HCT116 (cell line): ENCODE measurements around the gene MGRN1. TPM values are rescaled to one million over a fixed set of nuclear protein-coding genes. Genes with fewer than 3 reads are reported as not detected.

ENCODE experiments used
- ATAC-seq: fragments of 200-7000 bp; cut with Tn5 transposase; 2 replicates; pipeline ENCODE4 v1.9.1; 2020; ENCODE audit warnings: mild to moderate bottlenecking, moderate library complexity
- BruUV-seq: library from RNA; stranded (reverse); fragments of 400-500 nt; replicated peaks from 2 replicates; lab custom pipeline; 2021; lab: Mats Ljungman, UMichigan
- CTCF ChIA-PET: fragments of 300-600 bp; sonication (Branson Sonifier 250); formaldehyde crosslinking; loops from one replicate; lab custom pipeline; 2021; ENCODE audit warnings: antibody characterized with exemption; lab: Charles Lee
- POLR2A ChIA-PET: fragments of 300-600, 350-600 bp; sonication (Branson Sonifier 250); formaldehyde crosslinking; loops from one replicate; lab custom pipeline; 2021; ENCODE audit warnings: antibody characterized with exemption; lab: Charles Lee
- RAD21 ChIA-PET, 2 experiments: fragments of 300-600 bp; sonication (Branson Sonifier 250); formaldehyde crosslinking; loops; one replicate each; lab custom pipeline; 2023; ENCODE audit warnings: low total read pairs in 2 of 2; ENCODE audit not compliant: uncharacterized antibody in 2 of 2, unreplicated experiment in 2 of 2, low non-redundant PET in 1 of 2; lab: Charles Lee
- DNase-seq: peaks from one replicate; pipeline ENCODE4 v3.0.0-alpha.2; 2010; ENCODE audit warnings: low read depth, low spot score
- H2AFZ ChIP-seq: fragments of 200-600 bp; shearing (Covaris generic), sonication (generic); 2 replicates; pipeline ENCODE4 v1.6.1; 2017; ENCODE audit warnings: low read depth, mixed run types, mixed read lengths, antibody characterized with exemption, low read length; ENCODE audit not compliant: poor library complexity, severe bottlenecking
- H3K27ac ChIP-seq: 2 replicates; pipeline ENCODE4 v1.5.1; 2012; ENCODE audit warnings: low read depth, low read length
- H3K27me3 ChIP-seq: fragments of 200-600 bp; sonication (generic); 2 replicates; pipeline ENCODE4 v1.6.1; 2016; ENCODE audit warnings: mixed run types, low read length, mixed read lengths; ENCODE audit not compliant: insufficient read depth
- H3K36me3 ChIP-seq, 2 experiments: fragments of 200-500 bp in 1 of 2; fragments of 200-600 bp in 1 of 2; sonication (Bioruptor generic) in 1 of 2; sonication (generic) in 1 of 2; 2 replicates each; pipeline versions ENCODE4 v1.5.1 to v1.6.1; 2014 to 2016; ENCODE audit warnings: low read length in 2 of 2, inconsistent platforms in 1 of 2, mixed read lengths in 1 of 2, mixed run types in 1 of 2; ENCODE audit not compliant: insufficient read depth in 2 of 2, control insufficient read depth in 1 of 2
- H3K4me1 ChIP-seq, 2 experiments: fragments of 200-600 bp in 1 of 2; sonication (generic) in 1 of 2; 2 replicates each; pipeline versions ENCODE4 v1.5.1 to v1.6.1; 2012 to 2017; ENCODE audit warnings: low read length in 2 of 2, inconsistent platforms in 1 of 2, mild to moderate bottlenecking in 1 of 2, mixed read lengths in 1 of 2, mixed run types in 1 of 2, moderate library complexity in 1 of 2; ENCODE audit not compliant: insufficient read depth in 2 of 2, control insufficient read depth in 1 of 2
- H3K4me2 ChIP-seq: fragments of 200-600 bp; sonication (generic); 2 replicates; pipeline ENCODE4 v1.6.1; 2017; ENCODE audit warnings: mixed run types, low read length, mixed read lengths
- H3K4me3 ChIP-seq, 2 experiments: fragments of 200-600 bp in 1 of 2; sonication (generic) in 1 of 2; replicated peaks in 1 of 2; 2 replicates each; pipeline ENCODE4 v1.5.1; 2011 to 2016; ENCODE audit warnings: low read length in 2 of 2, control low read depth in 1 of 2, low read depth in 1 of 2, mild to moderate bottlenecking in 1 of 2, mixed read lengths in 1 of 2, mixed run types in 1 of 2
- H3K79me2 ChIP-seq: fragments of 200-600 bp; sonication (generic); 2 replicates; pipeline ENCODE4 v1.6.1; 2017; ENCODE audit warnings: mild to moderate bottlenecking, mixed run types, low read length, moderate library complexity, mixed read lengths; ENCODE audit not compliant: insufficient read depth
- H3K9ac ChIP-seq: fragments of 200-600 bp; sonication (generic); 2 replicates; pipeline ENCODE4 v1.6.1; 2016; ENCODE audit warnings: low read length, mixed read lengths
- H3K9me2 ChIP-seq: fragments of 200-600 bp; sonication (generic), shearing (Covaris generic); 2 replicates; pipeline ENCODE4 v1.6.1; 2017; ENCODE audit warnings: mixed run types, mild to moderate bottlenecking, moderate library complexity; ENCODE audit not compliant: insufficient read depth
- H3K9me3 ChIP-seq, 2 experiments: fragments of 200-500 bp in 1 of 2; fragments of 200-600 bp in 1 of 2; sonication (Bioruptor generic) in 1 of 2; sonication (generic) in 1 of 2; 2 replicates each; pipeline ENCODE4 v1.6.1; 2014 to 2017; ENCODE audit warnings: low read length in 2 of 2, mixed read lengths in 2 of 2, inconsistent platforms in 1 of 2, low read depth in 1 of 2, mild to moderate bottlenecking in 1 of 2, mixed run types in 1 of 2, moderate library complexity in 1 of 2; ENCODE audit not compliant: control insufficient read depth in 1 of 2, insufficient read depth in 1 of 2
- H4K20me1 ChIP-seq: fragments of 200-600 bp; sonication (generic), shearing (Covaris generic); 2 replicates; pipeline ENCODE4 v1.6.1; 2017; ENCODE audit warnings: mixed run types, mild to moderate bottlenecking, moderate library complexity; ENCODE audit not compliant: insufficient read depth
- ATF3 ChIP-seq: IDR thresholded peaks from 2 replicates; pipeline ENCODE4 v1.6.1; 2012
- POLR2A ChIP-seq: IDR thresholded peaks from 2 replicates; pipeline ENCODE4 v1.7.0; 2011; ENCODE audit warnings: borderline replicate concordance; ENCODE audit not compliant: insufficient read depth, insufficient read length; ENCODE audit errors: extremely low read depth
- POLR2AphosphoS5 ChIP-seq: IDR thresholded peaks from 2 replicates; pipeline ENCODE4 v1.6.1; 2011; ENCODE audit warnings: mild to moderate bottlenecking, low read depth, low read length, moderate library complexity
- RAD21 ChIP-seq: IDR thresholded peaks from 2 replicates; pipeline ENCODE4 v1.6.1; 2012; ENCODE audit warnings: low read depth, mild to moderate bottlenecking
- REST ChIP-seq: IDR thresholded peaks from 2 replicates; pipeline ENCODE4 v1.6.1; 2012; ENCODE audit warnings: low read depth
- SIN3A ChIP-seq: IDR thresholded peaks from 2 replicates; pipeline ENCODE4 v1.6.1; 2012; ENCODE audit warnings: low read depth
- SRF ChIP-seq: IDR thresholded peaks from 2 replicates; pipeline ENCODE4 v1.6.1; 2012; ENCODE audit warnings: low read depth
- YY1 ChIP-seq: IDR thresholded peaks from 2 replicates; pipeline ENCODE4 v1.6.1; 2011; ENCODE audit warnings: low read length, low read depth, moderate library complexity, mild to moderate bottlenecking; ENCODE audit not compliant: insufficient replicate concordance; ENCODE audit errors: extremely low read depth
- ZFX ChIP-seq: fragments of 450-650 bp; IDR thresholded peaks from 2 replicates; pipeline ENCODE4 v1.6.1; 2017
- intact Hi-C: fragments of 100-400 bp; cut with micrococcal nuclease; formaldehyde crosslinking; loops from 2 replicates; pipeline ENCODE4 v1.10.0; 2022
- total RNA-seq: library from RNA; stranded (reverse); gene quantifications from one replicate; pipeline ENCODE4 v1.2.1, GENCODE V29; 2021; ENCODE audit not compliant: unreplicated experiment

Gene MGRN1
- total RNA-seq, 1 experiment from 2014 or later, result 50.6 TPM

- no peak for TF ChIP-seq POLR2AphosphoS5
- TF ChIP-seq RAD21, result no peak
- no peak for TF ChIP-seq POLR2A
- TF ChIP-seq REST, result no peak
- no peak for TF ChIP-seq SIN3A
- no peak for TF ChIP-seq YY1
- no peak for TF ChIP-seq ATF3
- no peak for TF ChIP-seq ZFX
- TF ChIP-seq, all 23 proteins: peak for 0
These were observed 57.0 kb downstream of the MGRN1 start (continued) for GRCh38 chr16:4681471-4682083.

- H3K4me3 ChIP-seq, result no peak overlapping the region
- TF ChIP-seq SRF, result no peak
- H3K36me3 ChIP-seq, result peaks cover 0 to 7% of the 10 kb centered on the region in 2 experiments; a peak in 1 of 4 replicates
- POLR2A ChIA-PET, result no interaction called here
- intact Hi-C loops, result no loop called here
- H3K9me3 ChIP-seq, result no peaks in the 10 kb centered on the region
- RAD21 ChIA-PET, result no interaction called here
- no peak overlapping the region for H3K27ac ChIP-seq
- no peak overlapping the region for H2AFZ ChIP-seq
- H3K79me2 ChIP-seq, result no peaks in the 10 kb centered on the region
- CTCF ChIA-PET, result no interaction called here
- H3K27me3 ChIP-seq, result no peaks in the 10 kb centered on the region
- no TSS peak for BruUV-seq
- H3K9me2 ChIP-seq, result no peaks in the 10 kb centered on the region
- H3K4me2 ChIP-seq, result no peak overlapping the region
- H3K4me1 ChIP-seq, result no peaks in the 10 kb centered on the region
- DNase-seq, result no peak
- H3K9ac ChIP-seq, result no peak overlapping the region
- H4K20me1 ChIP-seq, result no peaks in the 10 kb centered on the region
- no peak for ATAC-seq
These were observed 57.5 kb downstream of the MGRN1 start for GRCh38 chr16:4682084-4682591.
